ENCODE data around the gene FAM13B.

FAM13B gene

GRCh38 chr5:137933491-137933911 is 99.4 kb downstream of the FAM13B start:
- no peaks in the 10 kb centered on the region for H3K27me3 Mint-ChIP-seq (ENCODE audit: low read depth)
- peaks cover 11% of the 10 kb centered on the region for H3K36me3 Mint-ChIP-seq (ENCODE audit: low read depth)
- no peak overlapping the region for H3K27ac Mint-ChIP-seq
- H3K4me1 Mint-ChIP-seq (ENCODE audit: low read depth) = no peaks in the 10 kb centered on the region
- no peak overlapping the region for H3K4me3 Mint-ChIP-seq
- no peak for DNase-seq (ENCODE audit: low spot score)
- no peaks in the 10 kb centered on the region for H3K9me3 Mint-ChIP-seq

GRCh38 chr5:137932800-137933199 is 100.1 kb downstream of the FAM13B start:
- no peak for DNase-seq (ENCODE audit: low spot score)
- Mint-ChIP-seq H3K36me3 (ENCODE audit: low read depth) (peaks cover 11% of the 10 kb centered on the region), H3K9me3 (no peaks in the 10 kb centered on the region), H3K27ac (no peak overlapping the region), H3K4me3 (no peak overlapping the region), H3K4me1 (ENCODE audit: low read depth) (no peaks in the 10 kb centered on the region), H3K27me3 (ENCODE audit: low read depth) (no peaks in the 10 kb centered on the region)

GRCh38 chr5:137923856-137924255 is 109.0 kb downstream of the FAM13B start:
- no peak overlapping the region for H3K27ac Mint-ChIP-seq
- H3K27me3 Mint-ChIP-seq (ENCODE audit: low read depth) = no peaks in the 10 kb centered on the region
- H3K9me3 Mint-ChIP-seq = no peaks in the 10 kb centered on the region
- H3K4me3 Mint-ChIP-seq = no peak overlapping the region
- peaks cover under 1% of the 10 kb centered on the region for H3K36me3 Mint-ChIP-seq (ENCODE audit: low read depth)
- DNase-seq (ENCODE audit: low spot score) = no peak
- no peaks in the 10 kb centered on the region for H3K4me1 Mint-ChIP-seq (ENCODE audit: low read depth)

- H3K9me3 Mint-ChIP-seq = no peaks in the 10 kb centered on the region
- H3K4me3 Mint-ChIP-seq = no peak overlapping the region
Observed at GRCh38 chr5:137921931-137922330, 110.9 kb downstream of the FAM13B start.

GRCh38 chr5:137916923-137917322 is 116.0 kb downstream of the FAM13B start:
- peaks cover 4% of the 10 kb centered on the region for H3K27me3 Mint-ChIP-seq (ENCODE audit: low read depth)
- H3K27ac Mint-ChIP-seq = no peak overlapping the region
- H3K36me3 Mint-ChIP-seq (ENCODE audit: low read depth) = no peaks in the 10 kb centered on the region
- H3K9me3 Mint-ChIP-seq = peaks cover 8% of the 10 kb centered on the region
- H3K4me3 Mint-ChIP-seq = no peak overlapping the region
- DNase-seq (ENCODE audit: low spot score) = no peak
- H3K4me1 Mint-ChIP-seq (ENCODE audit: low read depth) = no peaks in the 10 kb centered on the region

More at GRCh38 chr5:137921931-137922330, 110.9 kb downstream of the FAM13B start:
- Mint-ChIP-seq H3K27me3 (ENCODE audit: low read depth) (peaks cover 3% of the 10 kb centered on the region), H3K36me3 (ENCODE audit: low read depth) (no peaks in the 10 kb centered on the region), H3K4me1 (ENCODE audit: low read depth) (no peaks in the 10 kb centered on the region), H3K27ac (no peak overlapping the region)
- no peak for DNase-seq (ENCODE audit: low spot score)

GRCh38 chr5:137914758-137915157 is 118.1 kb downstream of the FAM13B start:
- Mint-ChIP-seq H3K36me3 (ENCODE audit: low read depth) (no peaks in the 10 kb centered on the region), H3K9me3 (peaks cover 8% of the 10 kb centered on the region), H3K4me3 (no peak overlapping the region), H3K27me3 (ENCODE audit: low read depth) (peaks cover 8% of the 10 kb centered on the region), H3K27ac (no peak overlapping the region), H3K4me1 (ENCODE audit: low read depth) (no peaks in the 10 kb centered on the region)
- DNase-seq (ENCODE audit: low spot score) = no peak

- Mint-ChIP-seq H3K27ac (no peak overlapping the region), H3K9me3 (no peaks in the 10 kb centered on the region), H3K4me1 (ENCODE audit: low read depth) (peaks cover 4% of the 10 kb centered on the region), H3K27me3 (ENCODE audit: low read depth) (peaks cover 5% of the 10 kb centered on the region), H3K4me3 (no peak overlapping the region), H3K36me3 (ENCODE audit: low read depth) (no peaks in the 10 kb centered on the region)
- DNase-seq (ENCODE audit: low spot score) = no peak
Observed at GRCh38 chr5:137902408-137903133, 130.3 kb downstream of the FAM13B start.

- Mint-ChIP-seq H3K4me1 (ENCODE audit: low read depth) (peaks cover 4% of the 10 kb centered on the region), H3K27ac (no peak overlapping the region), H3K9me3 (no peaks in the 10 kb centered on the region), H3K36me3 (ENCODE audit: low read depth) (no peaks in the 10 kb centered on the region), H3K4me3 (no peak overlapping the region), H3K27me3 (ENCODE audit: low read depth) (peaks cover 5% of the 10 kb centered on the region)
- no peak for DNase-seq (ENCODE audit: low spot score)
Observed at GRCh38 chr5:137901011-137901817, 131.7 kb downstream of the FAM13B start.

- H3K27me3 Mint-ChIP-seq (ENCODE audit: low read depth) = peaks cover 2% of the 10 kb centered on the region
- peaks cover 4% of the 10 kb centered on the region for H3K4me1 Mint-ChIP-seq (ENCODE audit: low read depth)
- no peak for DNase-seq (ENCODE audit: low spot score)
Observed at GRCh38 chr5:137899493-137899892, 133.4 kb downstream of the FAM13B start.

GRCh38 chr5:137896560-137896959 is 136.3 kb downstream of the FAM13B start:
- no peak for DNase-seq (ENCODE audit: low spot score)
- Mint-ChIP-seq H3K4me1 (ENCODE audit: low read depth) (peaks cover 4% of the 10 kb centered on the region), H3K27me3 (ENCODE audit: low read depth) (peaks cover 3% of the 10 kb centered on the region), H3K36me3 (ENCODE audit: low read depth) (no peaks in the 10 kb centered on the region), H3K4me3 (no peak overlapping the region), H3K27ac (no peak overlapping the region), H3K9me3 (no peaks in the 10 kb centered on the region)

More at GRCh38 chr5:137899493-137899892, 133.4 kb downstream of the FAM13B start:
- Mint-ChIP-seq H3K4me3 (no peak overlapping the region), H3K27ac (no peak overlapping the region), H3K9me3 (no peaks in the 10 kb centered on the region), H3K36me3 (ENCODE audit: low read depth) (no peaks in the 10 kb centered on the region)

GRCh38 chr5:137894586-137894985 is 138.3 kb downstream of the FAM13B start:
- H3K27me3 Mint-ChIP-seq (ENCODE audit: low read depth) = peaks cover 2% of the 10 kb centered on the region
- peaks cover 2% of the 10 kb centered on the region for H3K4me1 Mint-ChIP-seq (ENCODE audit: low read depth)
- H3K9me3 Mint-ChIP-seq = no peaks in the 10 kb centered on the region
- no peaks in the 10 kb centered on the region for H3K36me3 Mint-ChIP-seq (ENCODE audit: low read depth)
- no peak for DNase-seq (ENCODE audit: low spot score)
- no peak overlapping the region for H3K27ac Mint-ChIP-seq
- no peak overlapping the region for H3K4me3 Mint-ChIP-seq

- no peaks in the 10 kb centered on the region for H3K36me3 Mint-ChIP-seq (ENCODE audit: low read depth)
- H3K27me3 Mint-ChIP-seq (ENCODE audit: low read depth) = peaks cover 2% of the 10 kb centered on the region
- no peak overlapping the region for H3K4me3 Mint-ChIP-seq
- no peak overlapping the region for H3K27ac Mint-ChIP-seq
- H3K9me3 Mint-ChIP-seq = no peaks in the 10 kb centered on the region
- peaks cover 11% of the 10 kb centered on the region for H3K4me1 Mint-ChIP-seq (ENCODE audit: low read depth)
- no peak for DNase-seq (ENCODE audit: low spot score)
Observed at GRCh38 chr5:137891849-137892248, 141.0 kb downstream of the FAM13B start.

GRCh38 chr5:137890845-137891244 is 142.0 kb downstream of the FAM13B start:
- Mint-ChIP-seq H3K4me1 (ENCODE audit: low read depth) (peaks cover 14% of the 10 kb centered on the region), H3K27me3 (ENCODE audit: low read depth) (peaks cover 2% of the 10 kb centered on the region), H3K36me3 (ENCODE audit: low read depth) (no peaks in the 10 kb centered on the region), H3K9me3 (no peaks in the 10 kb centered on the region), H3K4me3 (no peak overlapping the region), H3K27ac (no peak overlapping the region)
- no peak for DNase-seq (ENCODE audit: low spot score)

All from T-helper 2 cell treated with Interferon-gamma antibody and Interleukin-4, amounts not matched to agents 5 μg/mL and 100 μg/mL, for 36 hours (primary cell).